HFFc6 (cell line): Measurements from ENCODE around the gene MYBPC3. TPM values are rescaled to one million over a fixed set of nuclear protein-coding genes. Genes with fewer than 3 reads are reported as not detected.

Experiments
- DNase-seq: peaks from one replicate; pipeline ENCODE4 v3.0.0-alpha.2; 2018
- H3K27ac Mint-ChIP-seq: 2 replicates; pipeline ENCODE4 v1.8.0; 2020; ENCODE audit warnings: mild to moderate bottlenecking, mixed read lengths
- H3K27me3 Mint-ChIP-seq: 2 replicates; pipeline ENCODE4 v1.8.0; 2021; ENCODE audit warnings: mild to moderate bottlenecking, moderate library complexity, mixed read lengths; ENCODE audit not compliant: insufficient read depth
- H3K36me3 Mint-ChIP-seq: 2 replicates; pipeline ENCODE4 v1.8.0; 2021; ENCODE audit warnings: low read depth, mixed read lengths
- H3K4me1 Mint-ChIP-seq: 2 replicates; pipeline ENCODE4 v1.8.0; 2020; ENCODE audit warnings: low read depth, mixed read lengths
- H3K4me3 Mint-ChIP-seq: 2 replicates; pipeline ENCODE4 v1.8.0; 2020; ENCODE audit warnings: mild to moderate bottlenecking, moderate library complexity, mixed read lengths
- H3K9me3 Mint-ChIP-seq: 2 replicates; pipeline ENCODE4 v1.8.0; 2020; ENCODE audit warnings: mild to moderate bottlenecking, mixed read lengths
- total RNA-seq, 6 experiments: library from RNA; stranded (reverse); fragmentation: NEBNext Ultra II Directional; extraction: Animal tissue kit (Norgen Biotek cat#: 25700); gene quantifications; 2 replicates in 1 of 6; 3 replicates in 5 of 6; pipeline ENCODE4 v1.2.3, GENCODE V29; 2021
- TF ChIP-seq, protein P1 (sequence below): fragments of 200-600 bp; sonication (generic); IDR thresholded peaks from 2 replicates; pipeline ENCODE4 v1.5.0; 2021; ENCODE audit warnings: antibody characterized with exemption, mild to moderate bottlenecking

Gene MYBPC3
- total RNA-seq, 6 experiments from 2014 or later: not detected

DNA sequence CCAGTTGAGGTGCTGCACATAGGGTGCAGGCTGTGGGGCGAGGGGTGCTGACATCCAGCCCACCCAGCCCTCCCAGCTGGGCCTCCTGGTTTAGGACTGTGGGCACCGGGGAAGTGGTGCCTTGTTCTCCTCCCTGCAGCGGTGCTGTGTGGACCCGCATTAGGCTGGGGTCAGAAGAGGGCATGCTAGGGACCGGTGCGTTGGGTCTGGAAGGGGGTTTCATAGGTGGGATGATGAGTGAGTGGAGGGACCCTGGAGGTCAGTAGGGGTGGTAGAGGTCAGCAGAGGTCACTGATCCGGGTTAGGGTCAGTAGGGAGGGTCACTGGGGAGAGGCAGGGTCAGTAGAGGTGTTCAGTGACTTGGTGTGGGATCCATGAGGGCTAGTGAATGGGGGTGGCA, 6.7 kb upstream of the MYBPC3 start:
- H3K27ac Mint-ChIP-seq: no peak overlapping the region
- no peak overlapping the region for H3K4me3 Mint-ChIP-seq

DNA sequence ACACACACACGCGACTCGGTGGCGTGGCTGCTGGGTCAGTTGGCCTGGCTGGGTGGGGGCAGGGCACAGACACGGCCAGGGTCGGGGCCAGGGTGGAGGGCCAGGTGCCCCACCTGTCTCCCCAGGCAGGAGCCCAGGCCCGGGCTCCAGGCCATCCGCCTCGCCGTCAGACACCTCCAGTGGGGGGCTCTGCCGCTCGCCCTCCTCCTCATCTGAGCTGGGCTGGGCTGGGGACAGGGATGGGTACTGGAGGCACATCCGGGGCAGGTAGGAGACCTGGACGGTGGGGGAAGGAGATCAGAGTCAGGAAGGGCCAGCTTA, 6.2 kb upstream of the MYBPC3 start:
- H3K4me3 Mint-ChIP-seq: no peak overlapping the region
- TF ChIP-seq, protein P1, sequence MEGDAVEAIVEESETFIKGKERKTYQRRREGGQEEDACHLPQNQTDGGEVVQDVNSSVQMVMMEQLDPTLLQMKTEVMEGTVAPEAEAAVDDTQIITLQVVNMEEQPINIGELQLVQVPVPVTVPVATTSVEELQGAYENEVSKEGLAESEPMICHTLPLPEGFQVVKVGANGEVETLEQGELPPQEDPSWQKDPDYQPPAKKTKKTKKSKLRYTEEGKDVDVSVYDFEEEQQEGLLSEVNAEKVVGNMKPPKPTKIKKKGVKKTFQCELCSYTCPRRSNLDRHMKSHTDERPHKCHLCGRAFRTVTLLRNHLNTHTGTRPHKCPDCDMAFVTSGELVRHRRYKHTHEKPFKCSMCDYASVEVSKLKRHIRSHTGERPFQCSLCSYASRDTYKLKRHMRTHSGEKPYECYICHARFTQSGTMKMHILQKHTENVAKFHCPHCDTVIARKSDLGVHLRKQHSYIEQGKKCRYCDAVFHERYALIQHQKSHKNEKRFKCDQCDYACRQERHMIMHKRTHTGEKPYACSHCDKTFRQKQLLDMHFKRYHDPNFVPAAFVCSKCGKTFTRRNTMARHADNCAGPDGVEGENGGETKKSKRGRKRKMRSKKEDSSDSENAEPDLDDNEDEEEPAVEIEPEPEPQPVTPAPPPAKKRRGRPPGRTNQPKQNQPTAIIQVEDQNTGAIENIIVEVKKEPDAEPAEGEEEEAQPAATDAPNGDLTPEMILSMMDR: no peak
- no peaks in the 10 kb centered on the region for H3K4me1 Mint-ChIP-seq
- H3K9me3 Mint-ChIP-seq: no peaks in the 10 kb centered on the region
- H3K27ac Mint-ChIP-seq: no peak overlapping the region
- no peaks in the 10 kb centered on the region; the same call in 1 of the 2 replicates for H3K27me3 Mint-ChIP-seq
- no peak for DNase-seq
- H3K36me3 Mint-ChIP-seq: no peaks in the 10 kb centered on the region

More for the DNA sequence above, 6.7 kb upstream of the MYBPC3 start:
- H3K27me3 Mint-ChIP-seq: no peaks in the 10 kb centered on the region; the same call in 1 of the 2 replicates
- no peaks in the 10 kb centered on the region for H3K36me3 Mint-ChIP-seq
- DNase-seq: no peak
- H3K4me1 Mint-ChIP-seq: no peaks in the 10 kb centered on the region
- TF ChIP-seq, protein P1: no peak
- no peaks in the 10 kb centered on the region for H3K9me3 Mint-ChIP-seq

DNA sequence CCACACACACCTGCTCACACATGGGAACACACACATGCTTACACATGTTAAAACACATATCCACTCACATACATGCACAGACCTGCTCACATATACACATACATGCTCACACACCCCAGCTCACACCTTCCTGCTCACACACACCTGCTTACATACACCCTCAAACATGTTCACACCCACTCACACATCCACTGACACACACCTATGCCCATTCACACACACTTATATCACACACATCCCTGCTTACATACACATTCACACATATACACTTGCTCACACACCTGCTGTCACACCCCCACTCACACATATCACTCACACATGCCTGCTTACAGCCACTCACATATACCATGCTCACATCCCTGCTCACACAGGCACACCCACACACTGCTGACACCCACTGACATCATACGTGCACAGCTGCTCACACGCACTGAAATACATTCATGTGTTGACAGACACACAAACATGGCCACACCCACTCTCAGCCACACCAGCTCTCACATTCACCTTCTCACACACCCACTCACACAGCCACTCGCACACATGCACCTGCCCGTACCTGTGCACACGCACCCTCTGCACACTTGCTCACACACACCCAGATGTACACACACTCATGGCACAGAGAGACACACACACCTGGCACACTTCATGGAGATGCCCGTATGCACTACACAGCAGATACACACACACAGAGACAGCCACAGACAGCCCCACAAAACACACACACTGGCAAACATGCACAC, 5.7 kb upstream of the MYBPC3 start:
- Mint-ChIP-seq H3K27ac (no peak overlapping the region), H3K27me3 (no peaks in the 10 kb centered on the region; the same call in 1 of the 2 replicates)

DNA sequence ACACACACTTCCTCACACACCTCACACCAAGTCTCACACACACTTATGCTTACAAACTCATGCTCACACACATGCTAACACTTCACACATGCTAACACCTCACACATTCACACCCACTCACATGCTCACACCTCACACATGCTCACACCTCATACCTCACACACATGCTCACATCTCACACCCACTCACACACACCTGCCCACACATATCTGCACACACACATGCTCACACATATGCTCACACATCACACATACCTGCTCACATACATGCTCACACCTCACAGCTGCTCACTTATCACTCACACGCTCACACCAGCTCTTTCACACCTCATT, 4.5 kb upstream of the MYBPC3 start:
- Mint-ChIP-seq H3K4me1 (no peaks in the 10 kb centered on the region), H3K27me3 (no peaks in the 10 kb centered on the region; the same call in 1 of the 2 replicates), H3K36me3 (no peaks in the 10 kb centered on the region), H3K4me3 (no peak overlapping the region), H3K9me3 (no peaks in the 10 kb centered on the region), H3K27ac (no peak overlapping the region)
- TF ChIP-seq, protein P1: no peak
- no peak for DNase-seq

More for the DNA sequence above, 5.7 kb upstream of the MYBPC3 start:
- DNase-seq: no peak
- TF ChIP-seq, protein P1: no peak
- Mint-ChIP-seq H3K4me3 (no peak overlapping the region), H3K4me1 (no peaks in the 10 kb centered on the region), H3K9me3 (no peaks in the 10 kb centered on the region), H3K36me3 (no peaks in the 10 kb centered on the region)

DNA sequence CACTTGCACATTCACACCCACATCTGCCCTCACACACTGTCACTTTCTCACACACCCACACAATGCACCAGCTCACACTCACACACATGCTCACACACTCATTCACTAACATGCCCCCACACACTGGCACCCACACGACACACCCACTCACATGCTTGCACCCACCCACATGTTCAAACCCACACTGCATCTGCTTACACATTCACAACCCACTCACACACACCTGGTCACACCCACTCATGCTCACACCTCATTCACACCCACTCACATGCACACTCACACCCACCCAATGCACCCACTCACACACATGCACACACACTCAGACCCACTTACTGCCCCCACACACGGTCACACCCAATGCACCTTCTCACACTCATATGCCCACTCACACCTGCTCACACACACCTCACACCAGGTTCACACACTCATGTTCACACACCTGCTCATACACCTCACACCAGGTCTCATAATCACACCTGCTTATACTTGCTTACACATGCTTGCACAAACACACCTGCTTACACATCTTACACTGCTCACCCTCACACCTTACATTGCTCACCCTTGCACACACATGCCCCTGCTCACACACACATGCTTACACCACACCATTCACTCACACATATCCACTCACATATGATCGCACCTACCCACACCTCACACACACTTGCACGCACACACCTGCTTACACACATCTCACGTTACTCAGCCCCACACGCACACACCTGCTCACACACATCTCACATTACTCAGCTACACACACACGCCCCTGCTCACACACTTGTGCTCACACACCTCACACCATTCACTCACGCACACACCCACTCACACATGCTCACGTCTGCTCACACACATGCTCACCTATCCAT, 3.9 kb upstream of the MYBPC3 start:
- no peak overlapping the region for H3K27ac Mint-ChIP-seq
- TF ChIP-seq, protein P1: no peak
- DNase-seq: no peak
- H3K4me1 Mint-ChIP-seq: no peaks in the 10 kb centered on the region
- no peaks in the 10 kb centered on the region; the same call in 1 of the 2 replicates for H3K27me3 Mint-ChIP-seq
- H3K36me3 Mint-ChIP-seq: no peaks in the 10 kb centered on the region
- H3K9me3 Mint-ChIP-seq: no peaks in the 10 kb centered on the region
- H3K4me3 Mint-ChIP-seq: no peak overlapping the region
